H1 (cell line): ENCODE results near the gene ADARB2. TPM values are rescaled to one million over a fixed set of nuclear protein-coding genes. Genes with fewer than 3 reads are reported as not detected.

Experiments
- CTCF ChIA-PET: fragments of 300-600 bp; sonication (Branson Sonifier 250); formaldehyde crosslinking; loops from one replicate; lab custom pipeline; 2021; ENCODE audit not compliant: partially characterized antibody; lab: Charles Lee
- POLR2A ChIA-PET: fragments of 300-600 bp; sonication (Branson Sonifier 250); formaldehyde crosslinking; loops from one replicate; lab custom pipeline; 2021; ENCODE audit warnings: inconsistent platforms; ENCODE audit not compliant: partially characterized antibody; lab: Charles Lee
- DNase-seq, 2 experiments: peaks; one replicate each; pipeline versions ENCODE4 v3.0.0 to v3.0.0-alpha.2; 2010 to 2022; ENCODE audit warnings: low spot score in 2 of 2, low read depth in 1 of 2, mixed read lengths in 1 of 2
- FAIRE-seq: peaks from 2 replicates; lab custom pipeline; 2011; peaks lifted over from hg19 to GRCh38; lab: Jason Lieb, UNC
- H2AFZ ChIP-seq: 2 replicates; pipeline ENCODE4 v1.8.1; 2012; ENCODE audit warnings: low read length, inconsistent platforms
- H2AK5ac ChIP-seq: 2 replicates; pipeline ENCODE4 v1.6.1; 2013; ENCODE audit warnings: low read depth, low read length
- H2BK120ac ChIP-seq: replicated peaks from 2 replicates; pipeline ENCODE3; 2013; ENCODE audit warnings: low read depth, low read length, inconsistent platforms
- H2BK12ac ChIP-seq: 2 replicates; pipeline ENCODE4 v1.6.1; 2013; ENCODE audit warnings: low read depth, low read length
- H2BK15ac ChIP-seq: 2 replicates; pipeline ENCODE4 v1.6.1; 2013; ENCODE audit warnings: low read length
- H2BK20ac ChIP-seq: 2 replicates; pipeline ENCODE4 v1.6.1; 2013; ENCODE audit warnings: low read length
- H2BK5ac ChIP-seq: 2 replicates; pipeline ENCODE4 v1.6.1; 2013; ENCODE audit warnings: low read depth, low read length
- H3K14ac ChIP-seq: 2 replicates; pipeline ENCODE4 v1.6.1; 2013; ENCODE audit warnings: inconsistent platforms; ENCODE audit not compliant: insufficient read length
- H3K18ac ChIP-seq: 2 replicates; pipeline ENCODE4 v1.6.1; 2013; ENCODE audit warnings: low read length; ENCODE audit errors: extremely low read depth
- H3K23ac ChIP-seq: 2 replicates; pipeline ENCODE4 v1.6.1; 2013; ENCODE audit warnings: inconsistent platforms; ENCODE audit not compliant: insufficient read length
- H3K23me2 ChIP-seq: 2 replicates; pipeline ENCODE4 v1.6.1; 2013; ENCODE audit warnings: low read depth, low read length
- H3K27ac ChIP-seq: 2 replicates; pipeline ENCODE4 v1.6.1; 2011; ENCODE audit warnings: low read depth, low read length, inconsistent platforms
- H3K27me3 ChIP-seq, 4 experiments: replicated peaks in 1 of 4; 1 replicate in 1 of 4; 2 replicates in 3 of 4; pipeline versions ENCODE4 v1.6.1 to v1.8.1; 2011 to 2013; ENCODE audit warnings: low read length in 3 of 4, mild to moderate bottlenecking in 3 of 4, inconsistent platforms in 2 of 4, mixed read lengths in 2 of 4, moderate library complexity in 1 of 4; ENCODE audit not compliant: control insufficient read depth in 3 of 4, insufficient read depth in 3 of 4; ENCODE audit errors: extremely low read depth in 1 of 4
- H3K36me3 ChIP-seq, 4 experiments: 2 replicates each; pipeline versions ENCODE4 v1.6.1 to v1.8.1; 2011 to 2013; ENCODE audit warnings: mild to moderate bottlenecking in 4 of 4, low read length in 3 of 4, moderate library complexity in 2 of 4, control low read depth in 1 of 4, inconsistent platforms in 1 of 4; ENCODE audit not compliant: insufficient read depth in 4 of 4, control insufficient read depth in 2 of 4
- H3K4ac ChIP-seq: replicated peaks from 2 replicates; pipeline ENCODE3; 2013; ENCODE audit warnings: low read length, low read depth, mixed read lengths, inconsistent platforms; ENCODE audit not compliant: insufficient read length
- H3K4me1 ChIP-seq, 4 experiments: replicated peaks in 1 of 4; 1 replicate in 1 of 4; 2 replicates in 3 of 4; pipeline versions ENCODE4 v1.6.1 to v1.8.1; 2011 to 2013; ENCODE audit warnings: low read length in 3 of 4, inconsistent platforms in 2 of 4, mixed read lengths in 1 of 4; ENCODE audit not compliant: insufficient read depth in 4 of 4, control insufficient read depth in 3 of 4
- H3K4me2 ChIP-seq, 2 experiments: 2 replicates each; pipeline versions ENCODE4 v1.6.1 to v1.8.1; 2011 to 2013; ENCODE audit warnings: low read depth in 2 of 2, low read length in 2 of 2, control low read depth in 1 of 2, inconsistent platforms in 1 of 2, mild to moderate bottlenecking in 1 of 2; ENCODE audit not compliant: insufficient read depth in 1 of 2
- H3K4me3 ChIP-seq, 4 experiments: fragments of 200-600, 300-600 bp in 1 of 4; sonication (generic), shearing (Covaris generic), sonication (Bioruptor Twin) in 1 of 4; 2 replicates each; pipeline versions ENCODE4 v1.5.1 to v1.8.1; 2011 to 2016; ENCODE audit warnings: low read length in 4 of 4, low read depth in 3 of 4, control low read depth in 2 of 4, inconsistent platforms in 2 of 4, mild to moderate bottlenecking in 2 of 4, mixed read lengths in 1 of 4, moderate library complexity in 1 of 4; ENCODE audit not compliant: insufficient read depth in 2 of 4; ENCODE audit errors: extremely low read depth in 1 of 4
- H3K56ac ChIP-seq: replicated peaks from 2 replicates; pipeline ENCODE3; 2013; ENCODE audit warnings: low read depth, mild to moderate bottlenecking, mixed read lengths, low read length, inconsistent platforms; ENCODE audit not compliant: insufficient read length
- H3K79me1 ChIP-seq: 2 replicates; pipeline ENCODE4 v1.6.1; 2013; ENCODE audit warnings: low read depth, low read length, control low read depth
- H3K79me2 ChIP-seq, 2 experiments: 2 replicates each; pipeline versions ENCODE4 v1.6.1 to v1.8.1; 2012 to 2013; ENCODE audit warnings: low read length in 2 of 2, mild to moderate bottlenecking in 2 of 2, inconsistent platforms in 1 of 2; ENCODE audit not compliant: insufficient read depth in 2 of 2, control insufficient read depth in 1 of 2
- H3K9ac ChIP-seq, 4 experiments: replicated peaks in 1 of 4; 1 replicate in 1 of 4; 2 replicates in 3 of 4; pipeline versions ENCODE4 v1.6.1 to v1.8.1; 2011 to 2013; ENCODE audit warnings: low read depth in 3 of 4, low read length in 3 of 4, control low read depth in 2 of 4, mild to moderate bottlenecking in 2 of 4, moderate library complexity in 2 of 4, inconsistent platforms in 1 of 4; ENCODE audit errors: extremely low read depth in 1 of 4
- H3K9me3 ChIP-seq, 2 experiments: 2 replicates each; pipeline versions ENCODE4 v1.6.1 to v1.8.1; 2012 to 2013; ENCODE audit warnings: mild to moderate bottlenecking in 2 of 2, moderate library complexity in 2 of 2, control low read depth in 1 of 2, inconsistent platforms in 1 of 2, low read depth in 1 of 2, low read length in 1 of 2, mixed read lengths in 1 of 2; ENCODE audit not compliant: insufficient read depth in 2 of 2
- H4K20me1 ChIP-seq, 2 experiments: replicated peaks in 1 of 2; 2 replicates each; pipeline versions ENCODE3 to v1.8.1; 2011 to 2013; ENCODE audit warnings: inconsistent platforms in 2 of 2, low read length in 2 of 2, mild to moderate bottlenecking in 1 of 2; ENCODE audit not compliant: insufficient read depth in 2 of 2, control insufficient read depth in 1 of 2
- H4K5ac ChIP-seq: 2 replicates; pipeline ENCODE4 v1.6.1; 2013; ENCODE audit warnings: low read length, low read depth, mixed read lengths, inconsistent platforms; ENCODE audit not compliant: insufficient read length
- H4K8ac ChIP-seq: 2 replicates; pipeline ENCODE4 v1.8.0; 2013; ENCODE audit warnings: mild to moderate bottlenecking, moderate library complexity, low read length, inconsistent platforms; ENCODE audit not compliant: insufficient read depth; ENCODE audit errors: extremely low read depth
- H4K91ac ChIP-seq: replicated peaks from 2 replicates; pipeline ENCODE3; 2013; ENCODE audit warnings: low read length, mixed read lengths, inconsistent platforms; ENCODE audit not compliant: insufficient read length
- CHD7 ChIP-seq: fragments of 300-600 bp; sonication (generic); IDR thresholded peaks from 2 replicates; pipeline ENCODE4 v1.7.1; 2012; ENCODE audit warnings: low read length, moderate library complexity, mild to moderate bottlenecking, inconsistent platforms; ENCODE audit not compliant: insufficient replicate concordance
- WGBS, 2 experiments: shearing (Covaris generic) in 1 of 2; methylation state at CpG; one replicate each; pipeline versions ENCODE4 v1.1.6 to v1.1.7; 2013 to 2015; ENCODE audit warnings: low lambda C conversion rate in 2 of 2, mixed read lengths in 2 of 2, inconsistent platforms in 1 of 2, low coverage in 1 of 2, missing lambda C conversion rate in 1 of 2; ENCODE audit not compliant: insufficient replicate concordance in 2 of 2, insufficient coverage in 1 of 2, insufficient read length in 1 of 2; ENCODE audit errors: extremely low coverage in 1 of 2, missing lambda C conversion rate in 1 of 2; 5-methylcytosine and 5-hydroxymethylcytosine counted together
- polyA plus RNA-seq, 7 experiments: library from polyadenylated mRNA; depleted of rRNA in 3 of 7; stranded (reverse) in 5 of 7; unstranded in 2 of 7; fragments of >200 nt in 5 of 7; fragments of 200-250 nt in 2 of 7; gene quantifications; 1 replicate in 5 of 7; 2 replicates in 1 of 7; 4 replicates in 1 of 7; pipeline versions ENCODE4 v1.2.1 to v1.2.3, GENCODE V29; 2011 to 2013; ENCODE audit warnings: missing spikeins in 2 of 7, mixed read lengths in 2 of 7
- total RNA-seq: library from RNA; stranded (reverse); fragmentation: NEBNext Ultra II Directional; extraction: Animal tissue kit (Norgen Biotek cat#: 25700); gene quantifications from 2 replicates; pipeline ENCODE4 v1.2.1, GENCODE V29; 2021

Gene ADARB2
- total and polyA plus RNA-seq, 2 of the 8 experiments (the other 6 are each of a cell fraction or from before 2014, with no cell fraction given) = 2.2 to 2.8 TPM

- no peaks in the 10 kb centered on the region for H3K27me3 ChIP-seq
- H3K56ac ChIP-seq = no peak overlapping the region
- H2BK5ac ChIP-seq = no peak overlapping the region
- H3K4ac ChIP-seq = no peak overlapping the region
- ChIA-PET CTCF (interaction anchor here (1.1 to 1.3 kb wide), 2 partner anchors 14 to 36 kb away, joined by 3 to 5 read pairs; no protein-coding TSS in a partner anchor), POLR2A (no interaction called here)
- H2AFZ ChIP-seq = no peak overlapping the region
- H2BK120ac ChIP-seq = no peak overlapping the region
- H3K79me1 ChIP-seq = no peaks in the 10 kb centered on the region
- no peak overlapping the region for H2BK15ac ChIP-seq
- no peak overlapping the region for H3K18ac ChIP-seq
- DNase-seq (no peak), FAIRE-seq (no peak)
- no peaks in the 10 kb centered on the region for H3K36me3 ChIP-seq
- H4K5ac ChIP-seq = no peak overlapping the region
- no peak overlapping the region for H3K9ac ChIP-seq
- H4K91ac ChIP-seq = no peak overlapping the region
- no peak overlapping the region for H2BK12ac ChIP-seq
- no peak overlapping the region for H3K4me2 ChIP-seq
- no peak overlapping the region for H2BK20ac ChIP-seq
- H3K79me2 ChIP-seq = no peaks in the 10 kb centered on the region
- no peak overlapping the region for H4K8ac ChIP-seq
- peaks cover 3% of the 10 kb centered on the region; the same call in 1 of the 2 replicates for H3K23me2 ChIP-seq
- H3K14ac ChIP-seq = no peak overlapping the region
- 90% methylated on average over 9 of the region's 9 CpGs; no CpG with 5 or more reads in 1 of the 2 experiments for WGBS, 2 experiments
- H2AK5ac ChIP-seq = no peak overlapping the region
- no peaks in the 10 kb centered on the region for H3K9me3 ChIP-seq
- no peak overlapping the region for H3K27ac ChIP-seq
- H3K4me3 ChIP-seq = no peak overlapping the region
- H3K23ac ChIP-seq = no peak overlapping the region
- peaks cover 0 to 5% of the 10 kb centered on the region in 2 experiments for H4K20me1 ChIP-seq
- H3K4me1 ChIP-seq = no peaks in the 10 kb centered on the region
- TF ChIP-seq CHD7 = no peak
Measured at GRCh38 chr10:1643908-1644179, 93.5 kb downstream of the ADARB2 start.
